ENCODE results near the gene CASD1. TPM values are rescaled to one million over a fixed set of nuclear protein-coding genes. Genes with fewer than 3 reads are reported as not detected.

CASD1 gene
- total RNA-seq, 1 donor from 2014 or later: 63.0 TPM

- DNase-seq (ENCODE audit: low read depth): no peak
Measured at GRCh38 chr7:94512735-94513564, 3.3 kb downstream of the CASD1 start.

- no peak for DNase-seq (ENCODE audit: low read depth)
Measured at GRCh38 chr7:94513565-94513860, 3.9 kb downstream of the CASD1 start.

GRCh38 chr7:94514140-94514889 is 4.7 kb downstream of the CASD1 start:
- DNase-seq (ENCODE audit: low read depth): no peak

- no peak for DNase-seq (ENCODE audit: low read depth)
Measured at GRCh38 chr7:94514917-94515316, 5.3 kb downstream of the CASD1 start.

- DNase-seq (ENCODE audit: low read depth): no peak
Measured at GRCh38 chr7:94525923-94526322, 16.3 kb downstream of the CASD1 start.

- peak; percentile 20 for DNase-seq (ENCODE audit: low read depth)
Measured at GRCh38 chr7:94529516-94529915, 19.9 kb downstream of the CASD1 start.

- no peak for DNase-seq (ENCODE audit: low read depth)
Measured at GRCh38 chr7:94530109-94530508, 20.5 kb downstream of the CASD1 start.

GRCh38 chr7:94532676-94533075 is 23.1 kb downstream of the CASD1 start:
- DNase-seq (ENCODE audit: low read depth): no peak

GRCh38 chr7:94540428-94540827 is 30.8 kb downstream of the CASD1 start:
- no peak for DNase-seq (ENCODE audit: low read depth)

- DNase-seq (ENCODE audit: low read depth): no peak
Measured at GRCh38 chr7:94547126-94547525, 37.5 kb downstream of the CASD1 start.

GRCh38 chr7:94556028-94556427 is 46.4 kb downstream of the CASD1 start:
- no peak for DNase-seq (ENCODE audit: low read depth)

- DNase-seq (ENCODE audit: low read depth): no peak
Measured at GRCh38 chr7:94557215-94557614, 47.6 kb downstream of the CASD1 start.

- no peak for DNase-seq (ENCODE audit: low read depth)
Measured at GRCh38 chr7:94559972-94560371, 50.4 kb downstream of the CASD1 start.

GRCh38 chr7:94561841-94562514 is 52.4 kb downstream of the CASD1 start:
- DNase-seq (ENCODE audit: low read depth): no peak

GRCh38 chr7:94562525-94562924 is 52.9 kb downstream of the CASD1 start:
- DNase-seq (ENCODE audit: low read depth): no peak

GRCh38 chr7:94565247-94565894 is 55.8 kb downstream of the CASD1 start:
- no peak for DNase-seq (ENCODE audit: low read depth)

- peak; percentile 57 for DNase-seq (ENCODE audit: low read depth)
Measured at GRCh38 chr7:94567396-94567795, 57.8 kb downstream of the CASD1 start.

- no peak for DNase-seq (ENCODE audit: low read depth)
Measured at GRCh38 chr7:94571816-94572215, 62.2 kb downstream of the CASD1 start.

GRCh38 chr7:94575646-94576045 is 66.0 kb downstream of the CASD1 start:
- no peak for DNase-seq (ENCODE audit: low read depth)

GRCh38 chr7:94576316-94576715 is 66.7 kb downstream of the CASD1 start:
- DNase-seq (ENCODE audit: low read depth): no peak

- no peak for DNase-seq (ENCODE audit: low read depth)
Measured at GRCh38 chr7:94577357-94577756, 67.7 kb downstream of the CASD1 start.

- peak; percentile 74 for DNase-seq (ENCODE audit: low read depth)
Measured at GRCh38 chr7:94578614-94579013, 69.0 kb downstream of the CASD1 start.

Data from myocyte (in vitro differentiated cells).